Panc1 (cell line): Measurements from ENCODE around the gene HSP90B1. TPM values are rescaled to one million over a fixed set of nuclear protein-coding genes. Genes with fewer than 3 reads are reported as not detected.

Experiments used
- ATAC-seq: fragments of 200-7000 bp; cut with Tn5 transposase; 2 replicates; pipeline ENCODE4 v1.9.1; 2020; ENCODE audit warnings: mild to moderate bottlenecking, moderate library complexity
- BruUV-seq: library from RNA; stranded (reverse); fragments of 400-500 nt; replicated peaks from 2 replicates; lab custom pipeline; 2021; lab: Mats Ljungman, UMichigan
- CTCF ChIA-PET: fragments of 300-600 bp; sonication (Branson Sonifier 250); formaldehyde crosslinking; loops from one replicate; lab custom pipeline; 2022; ENCODE audit warnings: antibody characterized with exemption; lab: Charles Lee
- POLR2A ChIA-PET: fragments of 300-600 bp; sonication (Branson Sonifier 250); formaldehyde crosslinking; loops from one replicate; lab custom pipeline; 2022; ENCODE audit warnings: antibody characterized with exemption; lab: Charles Lee
- DNase-seq: peaks from one replicate; pipeline ENCODE4 v3.0.0-alpha.2; 2010; ENCODE audit warnings: low read depth, low spot score
- H3K27ac ChIP-seq: 2 replicates; pipeline ENCODE4 v1.5.1; 2011; ENCODE audit warnings: mild to moderate bottlenecking, low read length, inconsistent platforms
- H3K27me3 ChIP-seq: fragments of 200-500 bp; sonication (Bioruptor generic); 2 replicates; pipeline ENCODE4 v1.6.0; 2014; ENCODE audit warnings: low read length, inconsistent platforms; ENCODE audit not compliant: control insufficient read depth, insufficient read depth
- H3K36me3 ChIP-seq: fragments of 200-500 bp; sonication (Bioruptor generic); 2 replicates; pipeline ENCODE4 v1.5.1; 2014; ENCODE audit warnings: inconsistent platforms, mild to moderate bottlenecking, low read length, moderate library complexity; ENCODE audit not compliant: control insufficient read depth, insufficient read depth
- H3K4me1 ChIP-seq: 2 replicates; pipeline ENCODE4 v1.5.1; 2011; ENCODE audit warnings: inconsistent platforms, mild to moderate bottlenecking, low read length, moderate library complexity; ENCODE audit not compliant: control insufficient read depth, insufficient read depth
- H3K4me3 ChIP-seq, 2 experiments: 2 replicates each; pipeline ENCODE4 v1.5.1; 2011 to 2012; ENCODE audit warnings: low read depth in 2 of 2, low read length in 2 of 2, mild to moderate bottlenecking in 2 of 2, inconsistent platforms in 1 of 2, moderate library complexity in 1 of 2
- H3K9me3 ChIP-seq: fragments of 200-500 bp; sonication (Bioruptor generic); 2 replicates; pipeline ENCODE4 v1.5.1; 2014; ENCODE audit warnings: low read depth, mild to moderate bottlenecking, inconsistent platforms, low read length, moderate library complexity; ENCODE audit not compliant: control insufficient read depth, insufficient read depth
- CTCF ChIP-seq: fragments of 450-650 bp; IDR thresholded peaks from 2 replicates; pipeline ENCODE4 v1.5.1; 2017; ENCODE audit warnings: mild to moderate bottlenecking
- POLR2AphosphoS5 ChIP-seq: IDR thresholded peaks from 2 replicates; pipeline ENCODE4 v1.6.1; 2012; ENCODE audit warnings: mild to moderate bottlenecking, low read depth, low read length, moderate library complexity
- REST ChIP-seq, 2 experiments: IDR thresholded peaks; 2 replicates each; pipeline ENCODE4 v1.6.1; 2011 to 2012; ENCODE audit warnings: low read depth in 2 of 2, control low read depth in 1 of 2, low read length in 1 of 2, mild to moderate bottlenecking in 1 of 2, moderate library complexity in 1 of 2; ENCODE audit not compliant: insufficient read depth in 1 of 2
- SIN3A ChIP-seq: IDR thresholded peaks from 2 replicates; pipeline ENCODE4 v1.6.1; 2012; ENCODE audit warnings: low read depth, mild to moderate bottlenecking, low read length, moderate library complexity, borderline replicate concordance; ENCODE audit not compliant: insufficient read depth
- TCF7L2 ChIP-seq: IDR thresholded peaks from 2 replicates; pipeline ENCODE4 v1.6.1; 2011; ENCODE audit warnings: mild to moderate bottlenecking, low read depth, low read length, inconsistent platforms
- in situ Hi-C: cut with HindIII; loops from 2 replicates; pipeline ENCODE4 v1.10.0; 2016; ENCODE audit warnings: low sequenced_read_pairs, low pct_unique_long_range_greater_than_20kb
- intact Hi-C: fragments of 100-400 bp; cut with micrococcal nuclease; formaldehyde crosslinking; loops from one replicate; pipeline ENCODE4 v1.10.0; 2022; ENCODE audit not compliant: unreplicated experiment
- total RNA-seq: library from RNA; stranded (reverse); gene quantifications from one replicate; pipeline ENCODE4 v1.2.1, GENCODE V29; 2021; ENCODE audit not compliant: unreplicated experiment

The HSP90B1 gene
- total RNA-seq, 1 experiment from 2014 or later: 503 TPM

DNA sequence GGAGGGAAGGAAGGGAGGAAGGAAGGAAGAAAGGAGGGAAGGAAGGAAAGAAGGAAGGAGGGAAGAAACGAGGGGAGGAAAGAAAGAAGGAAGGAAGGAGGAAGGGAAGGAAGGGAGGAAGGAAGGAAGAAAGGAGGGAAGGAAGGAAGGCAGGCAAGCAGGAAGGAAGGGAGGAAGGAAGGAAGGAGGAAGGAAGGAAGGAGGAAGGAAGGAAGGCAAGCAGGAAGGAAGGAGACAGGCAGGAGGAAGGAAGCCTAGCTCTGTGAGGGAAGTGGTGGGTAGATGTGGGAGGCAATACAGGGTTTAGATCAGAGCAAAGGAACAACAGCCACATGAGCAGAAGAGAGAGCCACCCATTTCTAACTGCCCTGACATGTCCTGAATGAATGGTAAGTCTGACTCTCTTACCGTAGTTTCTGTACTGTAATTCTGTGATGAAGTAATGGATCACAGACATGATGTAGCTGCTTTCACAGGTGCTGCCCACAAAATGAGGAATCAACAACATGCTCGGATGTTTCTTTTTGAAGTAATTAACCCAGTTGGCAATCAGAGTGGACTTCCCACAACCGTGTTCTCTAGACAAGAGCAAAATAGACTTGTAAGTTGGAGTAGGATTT, 24.4 kb upstream of the HSP90B1 start:
- ATAC-seq: no peak
- no TSS peak for BruUV-seq
- ChIA-PET CTCF (no interaction called here), POLR2A (no interaction called here)
- Histone ChIP-seq H3K36me3 (no peaks in the 10 kb centered on the region), H3K4me3 (no peak overlapping the region), H3K4me1 (no peaks in the 10 kb centered on the region; the same call in 1 of the 2 replicates), H3K27me3 (no peaks in the 10 kb centered on the region), H3K27ac (no peak overlapping the region), H3K9me3 (no peaks in the 10 kb centered on the region)
- no peak for DNase-seq
- TF ChIP-seq TCF7L2 (no peak), REST (IDR thresholded peaks at IDR 0.05; ENCODE audit: insufficient read depth in 1 of 2, low read depth in 2 of 2, low read length in 1 of 2) (no peak), POLR2AphosphoS5 (no peak), SIN3A (no peak), CTCF (no peak)
- intact Hi-C loops: no loop called here
- in situ Hi-C loops: no loop called here

DNA sequence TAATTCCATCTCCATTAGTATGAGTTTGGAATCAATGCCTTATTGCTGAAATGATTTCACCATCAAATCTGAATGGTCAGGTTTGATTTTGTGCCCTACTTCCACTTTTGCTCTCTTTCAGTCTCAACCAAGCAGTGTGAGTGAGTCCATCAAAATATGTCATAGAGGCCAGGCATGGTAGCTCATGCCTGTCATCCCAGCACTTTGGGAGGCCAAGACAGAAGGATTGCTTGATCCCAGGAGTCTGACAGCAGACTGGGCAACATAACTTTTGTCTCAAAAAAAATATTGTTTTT, 22.0 kb upstream of the HSP90B1 start:
- H3K9me3 ChIP-seq: no peaks in the 10 kb centered on the region
- no peaks in the 10 kb centered on the region for H3K27me3 ChIP-seq
- H3K4me3 ChIP-seq: no peak overlapping the region
- DNase-seq: no peak
- in situ Hi-C loops (no loop called here), intact Hi-C loops (no loop called here)
- no peaks in the 10 kb centered on the region for H3K36me3 ChIP-seq
- no peak for ATAC-seq
- no TSS peak for BruUV-seq
- H3K4me1 ChIP-seq: no peaks in the 10 kb centered on the region; the same call in 1 of the 2 replicates
- TF ChIP-seq CTCF: no peak
- no peak for TF ChIP-seq TCF7L2
- H3K27ac ChIP-seq: no peak overlapping the region
- ChIA-PET POLR2A (no interaction called here), CTCF (no interaction called here)
